ENCODE results near the gene PPBP. TPM values are rescaled to one million over a fixed set of nuclear protein-coding genes. Genes with fewer than 3 reads are reported as not detected.
"Not testable (repeated sequence)": the region's sequence is repeated elsewhere in the genome, so short reads cannot be mapped to it uniquely, and the experiment has no call there.

Gene PPBP
- total RNA-seq, 2 donors from 2014 or later = 58.0 to 1,001 TPM

- DNase-seq (no peak), ATAC-seq (no peak)
- H3K9me3 ChIP-seq (ENCODE audit: control insufficient read depth, low read length, poor library complexity, severe bottlenecking) = no peaks in the 10 kb centered on the region
- no peaks in the 10 kb centered on the region for H3K4me1 Mint-ChIP-seq
- H3K27me3 Mint-ChIP-seq = no peaks in the 10 kb centered on the region
- H3K36me3 Mint-ChIP-seq (ENCODE audit: low read depth) = no peaks in the 10 kb centered on the region
- no peak overlapping the region for H3K27ac Mint-ChIP-seq
- H3K4me3 Mint-ChIP-seq = no peak overlapping the region
These were observed 25.3 kb downstream of the PPBP start for GRCh38 chr4:73962724-73963123.

- not testable (repeated sequence) for DNase-seq; H3K9me3 ChIP-seq (ENCODE audit: control insufficient read depth, low read length, poor library complexity, severe bottlenecking); H3K27ac Mint-ChIP-seq; H3K27me3 Mint-ChIP-seq; H3K4me1 Mint-ChIP-seq; H3K4me3 Mint-ChIP-seq; H3K36me3 Mint-ChIP-seq (ENCODE audit: low read depth); ATAC-seq
These were observed 28.9 kb downstream of the PPBP start for GRCh38 chr4:73959041-73959440.

GRCh38 chr4:73952352-73952751, 35.6 kb downstream of the PPBP start:
- DNase-seq = no peak
- no peaks in the 10 kb centered on the region for H3K36me3 Mint-ChIP-seq (ENCODE audit: low read depth)

GRCh38 chr4:73950376-73950920, 37.5 kb downstream of the PPBP start:
- not testable (repeated sequence) for H3K27me3 Mint-ChIP-seq; H3K4me3 Mint-ChIP-seq; H3K36me3 Mint-ChIP-seq (ENCODE audit: low read depth); H3K27ac Mint-ChIP-seq; H3K4me1 Mint-ChIP-seq; H3K9me3 ChIP-seq (ENCODE audit: control insufficient read depth, low read length, poor library complexity, severe bottlenecking); DNase-seq; ATAC-seq

More at GRCh38 chr4:73952352-73952751, 35.6 kb downstream of the PPBP start:
- no peaks in the 10 kb centered on the region for H3K4me1 Mint-ChIP-seq
- no peak overlapping the region for H3K4me3 Mint-ChIP-seq
- H3K9me3 ChIP-seq (ENCODE audit: control insufficient read depth, low read length, poor library complexity, severe bottlenecking) = no peaks in the 10 kb centered on the region
- H3K27me3 Mint-ChIP-seq = no peaks in the 10 kb centered on the region
- no peak for ATAC-seq
- H3K27ac Mint-ChIP-seq = no peak overlapping the region

- H3K36me3 Mint-ChIP-seq (ENCODE audit: low read depth) = no peaks in the 10 kb centered on the region
- no peaks in the 10 kb centered on the region for H3K9me3 ChIP-seq (ENCODE audit: control insufficient read depth, low read length, poor library complexity, severe bottlenecking)
- DNase-seq = no peak
- no peak overlapping the region for H3K27ac Mint-ChIP-seq
- H3K4me3 Mint-ChIP-seq = no peak overlapping the region
- no peak for ATAC-seq
- H3K4me1 Mint-ChIP-seq = no peaks in the 10 kb centered on the region
- H3K27me3 Mint-ChIP-seq = peaks cover 14% of the 10 kb centered on the region
These were observed 38.8 kb downstream of the PPBP start for GRCh38 chr4:73948990-73949706.

GRCh38 chr4:73948291-73948690, 39.7 kb downstream of the PPBP start:
- H3K36me3 Mint-ChIP-seq (ENCODE audit: low read depth) = no peaks in the 10 kb centered on the region
- no peak overlapping the region for H3K27ac Mint-ChIP-seq
- DNase-seq = no peak

GRCh38 chr4:73947239-73947985, 40.6 kb downstream of the PPBP start:
- no peaks in the 10 kb centered on the region for H3K36me3 Mint-ChIP-seq (ENCODE audit: low read depth)
- H3K9me3 ChIP-seq (ENCODE audit: control insufficient read depth, low read length, poor library complexity, severe bottlenecking) = no peaks in the 10 kb centered on the region
- DNase-seq (no peak), ATAC-seq (no peak)
- H3K27me3 Mint-ChIP-seq = peaks cover 23% of the 10 kb centered on the region
- H3K4me1 Mint-ChIP-seq = no peaks in the 10 kb centered on the region
- no peak overlapping the region for H3K4me3 Mint-ChIP-seq
- no peak overlapping the region for H3K27ac Mint-ChIP-seq

More at GRCh38 chr4:73948291-73948690, 39.7 kb downstream of the PPBP start:
- Mint-ChIP-seq H3K4me3 (no peak overlapping the region), H3K27me3 (peaks cover 21% of the 10 kb centered on the region), H3K4me1 (no peaks in the 10 kb centered on the region)
- no peak for ATAC-seq
- H3K9me3 ChIP-seq (ENCODE audit: control insufficient read depth, low read length, poor library complexity, severe bottlenecking) = no peaks in the 10 kb centered on the region

- no peaks in the 10 kb centered on the region for H3K4me1 Mint-ChIP-seq
- H3K27me3 Mint-ChIP-seq = peaks cover 23% of the 10 kb centered on the region
- no peaks in the 10 kb centered on the region for H3K36me3 Mint-ChIP-seq (ENCODE audit: low read depth)
- no peak for DNase-seq
- H3K4me3 Mint-ChIP-seq = no peak overlapping the region
- ATAC-seq = no peak
- no peaks in the 10 kb centered on the region for H3K9me3 ChIP-seq (ENCODE audit: control insufficient read depth, low read length, poor library complexity, severe bottlenecking)
- no peak overlapping the region for H3K27ac Mint-ChIP-seq
These were observed 42.1 kb downstream of the PPBP start for GRCh38 chr4:73945674-73946449.

GRCh38 chr4:73945140-73945539, 42.9 kb downstream of the PPBP start:
- no peaks in the 10 kb centered on the region for H3K9me3 ChIP-seq (ENCODE audit: control insufficient read depth, low read length, poor library complexity, severe bottlenecking)
- no peak overlapping the region for H3K27ac Mint-ChIP-seq
- no peaks in the 10 kb centered on the region for H3K4me1 Mint-ChIP-seq

GRCh38 chr4:73944061-73944875, 43.7 kb downstream of the PPBP start:
- no peak for DNase-seq
- ATAC-seq = no peak
- no peaks in the 10 kb centered on the region for H3K9me3 ChIP-seq (ENCODE audit: control insufficient read depth, low read length, poor library complexity, severe bottlenecking)
- Mint-ChIP-seq H3K36me3 (ENCODE audit: low read depth) (no peaks in the 10 kb centered on the region), H3K27me3 (peaks cover 23% of the 10 kb centered on the region), H3K4me3 (no peak overlapping the region), H3K4me1 (no peaks in the 10 kb centered on the region), H3K27ac (no peak overlapping the region)

More at GRCh38 chr4:73945140-73945539, 42.9 kb downstream of the PPBP start:
- Mint-ChIP-seq H3K4me3 (no peak overlapping the region), H3K27me3 (peaks cover 23% of the 10 kb centered on the region), H3K36me3 (ENCODE audit: low read depth) (no peaks in the 10 kb centered on the region)
- DNase-seq (no peak), ATAC-seq (no peak)

- no peaks in the 10 kb centered on the region for H3K36me3 Mint-ChIP-seq (ENCODE audit: low read depth)
- H3K27ac Mint-ChIP-seq = no peak overlapping the region
- H3K27me3 Mint-ChIP-seq = peaks cover 23% of the 10 kb centered on the region
- ATAC-seq = no peak
- H3K9me3 ChIP-seq (ENCODE audit: control insufficient read depth, low read length, poor library complexity, severe bottlenecking) = no peaks in the 10 kb centered on the region
- no peaks in the 10 kb centered on the region for H3K4me1 Mint-ChIP-seq
- no peak for DNase-seq
- H3K4me3 Mint-ChIP-seq = no peak overlapping the region
These were observed 44.4 kb downstream of the PPBP start for GRCh38 chr4:73943555-73943954.

GRCh38 chr4:73936969-73937368, 51.0 kb downstream of the PPBP start:
- H3K9me3 ChIP-seq (ENCODE audit: control insufficient read depth, low read length, poor library complexity, severe bottlenecking) = no peaks in the 10 kb centered on the region
- ATAC-seq (no peak), DNase-seq (no peak)
- H3K4me3 Mint-ChIP-seq = no peak overlapping the region
- no peak overlapping the region for H3K27ac Mint-ChIP-seq
- no peaks in the 10 kb centered on the region for H3K36me3 Mint-ChIP-seq (ENCODE audit: low read depth)
- H3K27me3 Mint-ChIP-seq = no peaks in the 10 kb centered on the region
- H3K4me1 Mint-ChIP-seq = no peaks in the 10 kb centered on the region
